GM18526 (cell line): ENCODE results near the gene NDRG2.
A peak's percentile ranks its signal among the peaks of the same experiment; 100 is the strongest.

Source experiments
- POLR2A ChIP-seq: IDR thresholded peaks from 3 replicates; pipeline ENCODE4 v1.6.1; 2011; ENCODE audit not compliant: insufficient read length; ENCODE audit errors: extremely low read depth

NDRG2 gene

GRCh38 chr14:21014761-21015190 is 10.1 kb downstream of the NDRG2 start:
- no peak for TF ChIP-seq POLR2A

DNA sequence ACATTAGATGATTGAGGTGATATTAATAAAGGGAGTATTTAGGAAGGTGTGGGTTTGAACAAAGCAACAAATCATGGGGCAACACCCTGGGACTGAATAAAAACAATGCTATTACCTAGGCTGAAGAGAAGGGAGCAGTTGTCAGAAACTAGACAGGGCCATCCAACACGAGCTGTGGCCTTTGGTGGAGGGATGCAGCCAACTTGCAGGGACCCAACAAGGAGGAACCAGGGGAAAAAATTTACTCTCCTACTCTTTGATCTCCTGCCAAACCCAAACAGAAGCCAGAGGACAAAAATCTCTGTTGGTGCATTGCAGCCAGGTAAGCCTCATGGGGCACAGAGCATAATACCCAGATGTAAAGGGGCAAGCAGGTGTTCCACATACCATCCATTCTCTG is 13.7 kb downstream of the NDRG2 start:
- no peak for TF ChIP-seq POLR2A

- no peak for TF ChIP-seq POLR2A
Observed at GRCh38 chr14:21003788-21004346, 21.0 kb downstream of the NDRG2 start.

GRCh38 chr14:21001218-21001617 is 23.6 kb downstream of the NDRG2 start:
- TF ChIP-seq POLR2A = no peak

DNA sequence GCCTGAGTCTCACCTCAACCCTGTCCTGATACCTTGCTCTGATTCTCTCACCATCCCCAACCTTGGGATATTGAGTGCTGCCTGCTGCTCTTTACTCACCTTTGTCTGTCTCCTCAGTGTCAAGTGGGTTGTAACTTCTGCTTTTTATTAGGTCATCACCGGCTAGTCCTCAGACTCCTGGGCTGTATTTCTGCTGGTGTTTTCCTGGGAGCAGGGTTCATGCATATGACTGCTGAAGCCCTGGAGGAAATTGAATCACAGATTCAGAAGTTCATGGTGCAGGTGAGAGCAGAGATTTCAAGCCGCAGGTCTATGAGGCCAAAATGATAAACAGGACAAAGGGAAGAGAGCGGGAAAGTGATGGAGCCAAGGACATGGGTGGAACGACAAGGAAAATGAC is 25.3 kb downstream of the NDRG2 start:
- no peak for TF ChIP-seq POLR2A

GRCh38 chr14:20998674-20999366 is 26.0 kb downstream of the NDRG2 start, which contains the start of gene SLC39A2:
Gene SLC39A2, plus strand, starts transcription at chr14:20999293. Its CDS starts 154 bp downstream, at chr14:20999447.
- no peak for TF ChIP-seq POLR2A

DNA sequence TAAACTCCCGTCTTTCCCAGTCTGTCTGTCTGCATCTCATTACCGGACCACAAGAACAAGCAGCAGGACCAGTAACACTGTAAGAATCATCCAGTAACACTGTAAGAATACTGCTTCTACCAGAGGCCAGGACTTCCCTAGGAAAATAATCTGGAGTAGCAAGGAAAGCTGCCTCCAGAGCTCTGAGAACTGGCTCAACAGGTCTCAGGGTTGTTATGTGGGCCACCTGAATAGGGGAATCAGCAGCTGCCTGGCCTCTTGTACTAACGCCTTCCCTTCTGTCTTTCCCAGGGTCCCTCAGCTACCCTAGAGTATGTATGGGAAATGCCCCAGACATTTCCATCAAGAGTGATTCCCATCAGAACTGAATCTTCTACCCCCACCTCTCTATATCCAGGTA is 26.7 kb downstream of the NDRG2 start:
- TF ChIP-seq POLR2A = no peak

- no peak for TF ChIP-seq POLR2A
Observed at GRCh38 chr14:20997564-20997963, 27.3 kb downstream of the NDRG2 start.

GRCh38 chr14:20997115-20997514 is 27.7 kb downstream of the NDRG2 start:
- TF ChIP-seq POLR2A = no peak

- no peak for TF ChIP-seq POLR2A
Observed at GRCh38 chr14:20996521-20996920, 28.3 kb downstream of the NDRG2 start.

GRCh38 chr14:20989787-20990600 is 34.9 kb downstream of the NDRG2 start, which contains the start of gene METTL17:
Gene METTL17, plus strand, starts transcription at chr14:20989980. Its CDS starts 23 bp downstream, at chr14:20990003.
- TF ChIP-seq POLR2A = peak; percentile 81

GRCh38 chr14:20989471-20989786 is 35.4 kb downstream of the NDRG2 start:
- no peak for TF ChIP-seq POLR2A

DNA sequence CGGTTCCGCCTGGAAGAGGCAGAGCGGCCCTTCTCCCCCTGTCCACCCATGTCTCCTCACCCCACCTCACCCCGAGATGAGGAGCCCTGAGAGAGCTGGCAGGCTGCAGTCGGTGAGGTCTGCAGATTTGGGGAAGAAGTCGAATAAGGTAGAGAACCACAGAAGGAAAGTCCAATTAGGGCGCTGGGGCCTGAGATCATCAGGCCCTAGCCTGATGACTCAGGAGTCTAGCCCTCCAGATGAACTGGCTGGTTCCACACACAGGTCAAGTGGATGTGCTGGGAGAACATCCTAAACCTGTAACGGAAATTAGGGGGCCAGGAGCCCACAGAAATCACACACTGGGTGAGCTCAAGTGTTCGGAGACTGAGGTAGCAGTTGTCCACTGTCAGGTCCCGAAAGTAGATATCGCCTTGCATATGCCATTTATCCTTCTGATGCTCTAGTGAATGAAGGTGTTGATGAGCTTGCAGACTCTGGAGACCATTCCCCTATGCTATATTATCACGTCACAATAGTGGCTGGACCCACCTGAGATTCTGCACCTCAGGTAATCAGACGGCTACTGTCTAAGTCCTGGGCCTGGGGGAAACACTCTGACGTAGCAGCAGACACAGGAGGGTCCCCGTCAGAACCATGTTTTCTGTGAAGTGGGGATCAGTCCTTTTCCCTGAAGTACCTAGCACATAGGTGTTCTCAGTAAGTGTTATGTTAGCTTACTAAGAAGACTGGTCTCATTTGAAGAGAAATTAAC is 36.0 kb downstream of the NDRG2 start:
- no peak for TF ChIP-seq POLR2A

GRCh38 chr14:20986811-20987210 is 38.0 kb downstream of the NDRG2 start:
- no peak for TF ChIP-seq POLR2A

GRCh38 chr14:20982646-20983369 is 42.1 kb downstream of the NDRG2 start:
- TF ChIP-seq POLR2A = no peak
